Measurements from ENCODE around the gene TTC32. TPM values are rescaled to one million over a fixed set of nuclear protein-coding genes. Genes with fewer than 3 reads are reported as not detected.

The TTC32 gene
- total RNA-seq, 1 donor from 2014 or later = 15.3 TPM

DNA sequence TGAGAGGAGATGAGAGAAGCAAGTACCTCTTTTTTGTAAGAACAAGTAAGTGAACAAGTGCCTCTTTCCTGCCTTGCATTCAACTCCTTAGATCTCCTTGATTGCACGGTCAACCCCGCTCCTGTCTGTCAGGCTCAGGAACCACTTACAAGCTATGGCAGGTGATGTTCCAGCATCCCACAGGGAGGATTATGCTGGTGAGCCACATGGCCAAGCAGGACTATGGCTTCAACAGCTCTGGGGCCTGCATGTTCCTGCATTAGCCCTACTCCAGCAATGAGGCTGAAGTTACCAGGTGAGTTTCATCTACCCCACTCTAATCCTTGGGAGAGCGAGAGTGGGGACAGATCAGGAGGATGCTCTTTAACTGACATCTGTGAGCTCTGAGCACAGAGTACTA lies 29.5 kb downstream of the TTC32 start:
- H3K27me3 Mint-ChIP-seq (ENCODE audit: unreplicated experiment) = peaks cover 5% of the 10 kb centered on the region
- no peak overlapping the region for H3K27ac Mint-ChIP-seq (ENCODE audit: unreplicated experiment)
- no peaks in the 10 kb centered on the region for H3K9me3 Mint-ChIP-seq (ENCODE audit: unreplicated experiment)
- no peaks in the 10 kb centered on the region for H3K36me3 Mint-ChIP-seq (ENCODE audit: unreplicated experiment)
- no peaks in the 10 kb centered on the region for H3K4me1 Mint-ChIP-seq (ENCODE audit: low read depth, unreplicated experiment)
- no peak for DNase-seq
- TF ChIP-seq, protein P1, sequence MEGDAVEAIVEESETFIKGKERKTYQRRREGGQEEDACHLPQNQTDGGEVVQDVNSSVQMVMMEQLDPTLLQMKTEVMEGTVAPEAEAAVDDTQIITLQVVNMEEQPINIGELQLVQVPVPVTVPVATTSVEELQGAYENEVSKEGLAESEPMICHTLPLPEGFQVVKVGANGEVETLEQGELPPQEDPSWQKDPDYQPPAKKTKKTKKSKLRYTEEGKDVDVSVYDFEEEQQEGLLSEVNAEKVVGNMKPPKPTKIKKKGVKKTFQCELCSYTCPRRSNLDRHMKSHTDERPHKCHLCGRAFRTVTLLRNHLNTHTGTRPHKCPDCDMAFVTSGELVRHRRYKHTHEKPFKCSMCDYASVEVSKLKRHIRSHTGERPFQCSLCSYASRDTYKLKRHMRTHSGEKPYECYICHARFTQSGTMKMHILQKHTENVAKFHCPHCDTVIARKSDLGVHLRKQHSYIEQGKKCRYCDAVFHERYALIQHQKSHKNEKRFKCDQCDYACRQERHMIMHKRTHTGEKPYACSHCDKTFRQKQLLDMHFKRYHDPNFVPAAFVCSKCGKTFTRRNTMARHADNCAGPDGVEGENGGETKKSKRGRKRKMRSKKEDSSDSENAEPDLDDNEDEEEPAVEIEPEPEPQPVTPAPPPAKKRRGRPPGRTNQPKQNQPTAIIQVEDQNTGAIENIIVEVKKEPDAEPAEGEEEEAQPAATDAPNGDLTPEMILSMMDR (IDR thresholded peaks at IDR 0.05; ENCODE audit: partially characterized antibody, unreplicated experiment) = no peak
- H3K4me3 Mint-ChIP-seq (ENCODE audit: unreplicated experiment) = no peak overlapping the region

- no peaks in the 10 kb centered on the region for H3K9me3 Mint-ChIP-seq (ENCODE audit: unreplicated experiment)
- no peak overlapping the region for H3K4me3 Mint-ChIP-seq (ENCODE audit: unreplicated experiment)
Measured at GRCh38 chr2:19871836-19872235, 29.9 kb downstream of the TTC32 start.

DNA sequence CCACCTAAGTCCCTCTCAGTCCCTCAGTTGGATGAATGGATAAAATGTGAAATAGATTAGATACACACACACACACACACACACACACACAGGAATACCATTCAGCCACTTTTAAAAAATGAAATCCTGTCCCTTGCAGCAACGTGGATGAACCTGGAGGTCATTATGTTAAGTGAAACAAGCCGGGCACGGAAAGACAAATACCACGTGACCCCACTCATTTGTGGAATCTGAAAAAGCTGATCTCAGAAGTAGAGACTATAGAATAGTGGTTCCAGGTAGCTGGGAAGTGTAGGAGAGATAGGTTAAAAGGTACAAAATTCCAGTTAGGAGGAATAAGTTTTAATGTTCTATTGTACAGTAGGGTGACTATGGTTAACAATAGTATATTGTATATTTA lies 31.0 kb downstream of the TTC32 start:
- TF ChIP-seq, protein P1 (IDR thresholded peaks at IDR 0.05; ENCODE audit: partially characterized antibody, unreplicated experiment) = no peak

More at GRCh38 chr2:19871836-19872235, 29.9 kb downstream of the TTC32 start:
- Mint-ChIP-seq H3K4me1 (ENCODE audit: low read depth, unreplicated experiment) (no peaks in the 10 kb centered on the region), H3K36me3 (ENCODE audit: unreplicated experiment) (no peaks in the 10 kb centered on the region), H3K27me3 (ENCODE audit: unreplicated experiment) (peaks cover 5% of the 10 kb centered on the region), H3K27ac (ENCODE audit: unreplicated experiment) (no peak overlapping the region)
- no peak for DNase-seq
- TF ChIP-seq, protein P1 (IDR thresholded peaks at IDR 0.05; ENCODE audit: partially characterized antibody, unreplicated experiment) = no peak

DNA sequence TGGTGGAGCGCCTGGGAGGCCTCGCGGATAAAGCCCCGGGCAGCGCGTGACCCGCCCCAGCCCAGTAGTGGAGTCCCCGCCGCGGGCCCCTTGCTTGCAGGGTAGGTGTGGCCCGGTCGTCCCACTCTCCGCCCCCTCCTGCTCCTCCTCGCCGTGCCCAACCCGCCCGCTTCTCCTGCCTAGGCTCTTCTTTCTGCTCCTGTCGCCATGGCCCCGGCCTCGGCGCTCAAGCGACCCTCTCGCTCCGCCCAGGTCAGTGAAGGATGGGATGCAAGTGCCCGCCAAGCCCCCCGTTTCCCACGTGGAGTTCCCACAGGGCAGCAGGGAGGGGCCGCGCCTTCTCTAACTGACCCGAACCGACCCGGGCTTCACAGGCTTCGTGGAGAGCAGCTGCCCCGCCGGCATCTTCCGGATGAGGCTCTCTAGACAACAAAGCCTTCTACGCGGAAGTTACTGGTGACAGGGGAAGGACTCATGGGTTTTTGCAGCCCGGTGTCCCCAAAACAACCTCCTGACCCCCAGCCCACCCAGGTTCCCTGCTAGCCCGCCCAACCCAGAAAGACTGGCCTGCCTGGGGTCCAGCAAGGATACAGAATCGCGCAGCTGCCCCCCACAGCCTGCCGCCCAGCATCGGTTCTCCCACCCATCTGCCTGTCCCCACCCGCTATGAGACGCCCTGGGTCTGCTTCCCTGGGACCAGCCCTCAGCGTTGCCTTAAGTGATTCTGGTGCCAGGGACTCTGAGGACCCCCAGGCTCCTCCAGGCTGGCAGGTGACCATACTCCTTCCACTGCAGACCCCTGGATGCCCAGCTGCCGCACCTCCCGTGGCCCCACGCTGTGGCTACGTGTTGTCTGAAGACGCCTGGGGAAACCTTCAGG lies 32.8 kb downstream of the TTC32 start:
- peak overlapping the region; percentile 85 for H3K4me3 Mint-ChIP-seq (ENCODE audit: unreplicated experiment)
- peaks cover 2% of the 10 kb centered on the region for H3K4me1 Mint-ChIP-seq (ENCODE audit: low read depth, unreplicated experiment)
- no peak overlapping the region for H3K27ac Mint-ChIP-seq (ENCODE audit: unreplicated experiment)
- H3K9me3 Mint-ChIP-seq (ENCODE audit: unreplicated experiment) = no peaks in the 10 kb centered on the region
- DNase-seq = peak; percentile 37
- no peaks in the 10 kb centered on the region for H3K36me3 Mint-ChIP-seq (ENCODE audit: unreplicated experiment)
- TF ChIP-seq, protein P1 (IDR thresholded peaks at IDR 0.05; ENCODE audit: partially characterized antibody, unreplicated experiment) = no peak
- peaks cover 5% of the 10 kb centered on the region for H3K27me3 Mint-ChIP-seq (ENCODE audit: unreplicated experiment)

More for the DNA sequence above, 31.0 kb downstream of the TTC32 start:
- Mint-ChIP-seq H3K36me3 (ENCODE audit: unreplicated experiment) (no peaks in the 10 kb centered on the region), H3K4me1 (ENCODE audit: low read depth, unreplicated experiment) (no peaks in the 10 kb centered on the region), H3K4me3 (ENCODE audit: unreplicated experiment) (no peak overlapping the region), H3K27me3 (ENCODE audit: unreplicated experiment) (peaks cover 5% of the 10 kb centered on the region), H3K9me3 (ENCODE audit: unreplicated experiment) (no peaks in the 10 kb centered on the region), H3K27ac (ENCODE audit: unreplicated experiment) (no peak overlapping the region)
- no peak for DNase-seq

- TF ChIP-seq, protein P1 (IDR thresholded peaks at IDR 0.05; ENCODE audit: partially characterized antibody, unreplicated experiment) = no peak
Measured at GRCh38 chr2:19868224-19868623, 33.6 kb downstream of the TTC32 start.

More at GRCh38 chr2:19868224-19868623, 33.6 kb downstream of the TTC32 start:
- H3K4me1 Mint-ChIP-seq (ENCODE audit: low read depth, unreplicated experiment) = peaks cover 2% of the 10 kb centered on the region
- peaks cover 5% of the 10 kb centered on the region for H3K27me3 Mint-ChIP-seq (ENCODE audit: unreplicated experiment)
- H3K36me3 Mint-ChIP-seq (ENCODE audit: unreplicated experiment) = no peaks in the 10 kb centered on the region
- H3K27ac Mint-ChIP-seq (ENCODE audit: unreplicated experiment) = no peak overlapping the region
- DNase-seq = no peak
- H3K4me3 Mint-ChIP-seq (ENCODE audit: unreplicated experiment) = peak overlapping the region; percentile 69
- no peaks in the 10 kb centered on the region for H3K9me3 Mint-ChIP-seq (ENCODE audit: unreplicated experiment)
